GM21526 (cell line): ENCODE measurements around the gene GOLGA6L25.
"Not testable (repeated sequence)": the region's sequence is repeated elsewhere in the genome, so short reads cannot be mapped to it uniquely, and the experiment has no call there.

Source experiments
- ATAC-seq: cut with Tn5 transposase; IDR thresholded peaks from one replicate; pipeline ENCODE4 v1.9.1; 2021; ENCODE audit warnings: moderate library complexity; ENCODE audit not compliant: unreplicated experiment, low FRiP score

GOLGA6L25 gene

GRCh38 chr15:28553268-28553667 is at the start of gene GOLGA6L25:
TSS of gene GOLGA6L25 (plus strand) at chr15:28553568. CDS start at chr15:28553629, 61 bp downstream.
- ATAC-seq = not testable (repeated sequence)

GRCh38 chr15:28508217-28508889 is 45.0 kb upstream of the GOLGA6L25 start:
- not testable (repeated sequence) for ATAC-seq

- ATAC-seq = not testable (repeated sequence)
Measured at GRCh38 chr15:28514128-28514527, 39.2 kb upstream of the GOLGA6L25 start.

GRCh38 chr15:28515208-28515607 is 38.2 kb upstream of the GOLGA6L25 start:
- ATAC-seq = not testable (repeated sequence)

- ATAC-seq = not testable (repeated sequence)
Measured at GRCh38 chr15:28532954-28533353, 20.4 kb upstream of the GOLGA6L25 start, which contains the start of gene GOLGA8G. TSS of gene GOLGA8G (minus strand) at chr15:28532971. CDS start at chr15:28532909, 62 bp downstream.

GRCh38 chr15:28573351-28573750 is 20.0 kb downstream of the GOLGA6L25 start:
- not testable (repeated sequence) for ATAC-seq

- not testable (repeated sequence) for ATAC-seq
Measured at GRCh38 chr15:28588977-28589606, 35.7 kb downstream of the GOLGA6L25 start.

- ATAC-seq = not testable (repeated sequence)
Measured at GRCh38 chr15:28589769-28590168, 36.4 kb downstream of the GOLGA6L25 start.

GRCh38 chr15:28592395-28592794 is 39.0 kb downstream of the GOLGA6L25 start:
- ATAC-seq = not testable (repeated sequence)

GRCh38 chr15:28593424-28594129 is 40.2 kb downstream of the GOLGA6L25 start:
- not testable (repeated sequence) for ATAC-seq

GRCh38 chr15:28597471-28597870 is 44.1 kb downstream of the GOLGA6L25 start:
- ATAC-seq = not testable (repeated sequence)

GRCh38 chr15:28598209-28598608 is 44.8 kb downstream of the GOLGA6L25 start:
- ATAC-seq = not testable (repeated sequence)

GRCh38 chr15:28602152-28602551 is 48.8 kb downstream of the GOLGA6L25 start:
- ATAC-seq = not testable (repeated sequence)
